Aorta (tissue), 5 donors: ENCODE measurements around the gene PTGES2. TPM values are rescaled to one million over a fixed set of nuclear protein-coding genes. Genes with fewer than 3 reads are reported as not detected.

Source experiments
- ATAC-seq: fragments of 200-7000 bp; cut with Tn5 transposase; one replicate; pipeline ENCODE4 v1.9.1; 2022; ENCODE audit warnings: moderate library complexity; ENCODE audit not compliant: low FRiP score
- DNase-seq, 2 donors: peaks; one replicate each; pipeline ENCODE4 v3.0.0-alpha.2; 2020
- H3K27ac ChIP-seq, 2 donors: one replicate each; pipeline ENCODE4 v1.5.1; 2013; ENCODE audit warnings: low read length in 2 of 2, mild to moderate bottlenecking in 2 of 2, moderate library complexity in 2 of 2, control low read depth in 1 of 2, inconsistent platforms in 1 of 2, low read depth in 1 of 2
- H3K27me3 ChIP-seq, 2 donors: one replicate each; pipeline ENCODE4 v1.6.1; 2013; ENCODE audit warnings: control low read depth in 1 of 2, low read length in 1 of 2, mild to moderate bottlenecking in 1 of 2, moderate library complexity in 1 of 2; ENCODE audit not compliant: insufficient read depth in 2 of 2, control insufficient read depth in 1 of 2
- H3K36me3 ChIP-seq, 2 donors: one replicate each; pipeline ENCODE4 v1.6.1; 2013; ENCODE audit warnings: control low read depth in 1 of 2, low read length in 1 of 2, mild to moderate bottlenecking in 1 of 2; ENCODE audit not compliant: insufficient read depth in 2 of 2, control insufficient read depth in 1 of 2
- H3K4me1 ChIP-seq, 2 donors: one replicate each; pipeline ENCODE4 v1.6.1; 2013; ENCODE audit warnings: low read length in 2 of 2, control low read depth in 1 of 2, mild to moderate bottlenecking in 1 of 2, moderate library complexity in 1 of 2; ENCODE audit not compliant: insufficient read depth in 2 of 2, control insufficient read depth in 1 of 2
- H3K4me3 ChIP-seq, 2 donors: one replicate each; pipeline ENCODE4 v1.5.1; 2013; ENCODE audit warnings: low read length in 2 of 2, control low read depth in 1 of 2, mild to moderate bottlenecking in 1 of 2
- H3K9me3 ChIP-seq: one replicate; pipeline ENCODE4 v1.6.1; 2013; ENCODE audit warnings: mild to moderate bottlenecking, low read length; ENCODE audit not compliant: control insufficient read depth
- WGBS, 2 donors: extraction: QIAGEN DNeasy Blood & Tissue Kit; methylation state at CpG; one replicate each; pipeline ENCODE4 v1.1.7; 2013; 5-methylcytosine and 5-hydroxymethylcytosine counted together
- intact Hi-C, 2 donors: fragments of 100-400 bp; cut with DNase I; formaldehyde crosslinking; loops; one replicate each; pipeline versions ENCODE4 v1.14.2 to v1.15.0; 2022
- long read RNA-seq, 2 donors: library from polyadenylated mRNA; unstranded; transcript quantifications; one replicate each; pipeline ENCODE4 v2.0.0, GENCODE V29; 2020 to 2021
- polyA plus RNA-seq, 2 donors: library from polyadenylated mRNA; stranded (reverse); fragments of 200-250 nt; gene quantifications; one replicate each; pipeline ENCODE4 v1.2.3, GENCODE V29; 2013
- total RNA-seq, 2 donors: library from RNA; stranded (reverse); fragmentation: NEBNext Ultra II Directional; extraction: Animal tissue kit (Norgen Biotek cat#: 25700); gene quantifications; one replicate each; pipeline ENCODE4 v1.2.1, GENCODE V29; 2021
- donor health status: healthy with polysubstance abuse.
- donor health status: Bipolar disorder and iron deficiency.
- donor health status: DM: no; HTN: no; CAD: no.
- donor health status: DM: no; HTN: no; CAD: no.
- donor health status: DM: yes; HTN: yes; CAD: no.

PTGES2 gene
- 10 to 100 TPM; 37.1 to 38.5 TPM for total RNA-seq
- 10 to 100 TPM; 29.9 to 56.2 TPM for polyA plus RNA-seq
- long read RNA-seq, donor 1, transcript PTGES2-202 (7 exons, 2,331 nt), result major isoform, 12 of 26 reads
- long read RNA-seq, donor 1, partial matches to known transcripts, result 5 of 26 reads
- long read RNA-seq, donor 1, other reads (novel, unspliced or antisense), result 8 of 26 reads
- long read RNA-seq, donor 2, transcript PTGES2-202 (7 exons, 2,331 nt), result major isoform, 25 of 52 reads
- long read RNA-seq, donor 2, partial matches to known transcripts, result 9 of 52 reads
- long read RNA-seq, donor 2, other reads (novel, unspliced or antisense), result 16 of 52 reads

DNA sequence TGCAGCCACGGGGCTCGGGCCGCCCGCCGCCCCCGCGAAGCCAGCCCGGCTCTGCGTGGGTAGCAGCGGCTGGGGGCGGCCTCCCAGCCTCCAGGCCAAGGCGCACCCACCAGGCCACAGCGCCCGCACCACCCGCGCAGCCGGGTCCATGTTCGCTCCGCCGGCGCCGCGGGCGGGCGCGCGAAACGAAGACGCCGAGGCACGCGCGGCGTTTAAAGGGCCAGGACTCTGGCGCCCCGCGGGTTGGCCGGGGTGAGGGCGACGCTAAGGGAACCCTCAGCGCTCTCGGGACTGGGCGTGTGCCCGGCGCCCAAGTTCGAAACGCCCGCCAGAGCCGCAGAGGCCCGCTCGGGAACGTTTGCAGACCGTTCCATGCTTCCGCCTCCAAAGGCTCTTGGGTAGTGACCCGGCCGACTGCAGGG lies at the start of gene PTGES2:
PTGES2 (minus strand) TSS at position 162 of the 422 bp plus-strand sequence; CDS start at position 150, 12 bp downstream.
- Histone ChIP-seq H3K36me3 (no peaks in the 10 kb centered on the region), H3K9me3 (no peaks in the 10 kb centered on the region), H3K27ac (peak within 1 kb of the TSS in 1 of 2 donors; percentile 71), H3K27me3 (no peaks in the 10 kb centered on the region), H3K4me1 (no peaks in the 10 kb centered on the region), H3K4me3 (peak within 1 kb of the TSS; percentile 63 to 69)
- ATAC-seq (peak; percentile 94), DNase-seq (peak; percentile 92 to 95)
- WGBS, 2 donors, result 0% methylated on average over 55 to 56 of the region's 56 CpGs
- intact Hi-C loops, result no loop called here

DNA sequence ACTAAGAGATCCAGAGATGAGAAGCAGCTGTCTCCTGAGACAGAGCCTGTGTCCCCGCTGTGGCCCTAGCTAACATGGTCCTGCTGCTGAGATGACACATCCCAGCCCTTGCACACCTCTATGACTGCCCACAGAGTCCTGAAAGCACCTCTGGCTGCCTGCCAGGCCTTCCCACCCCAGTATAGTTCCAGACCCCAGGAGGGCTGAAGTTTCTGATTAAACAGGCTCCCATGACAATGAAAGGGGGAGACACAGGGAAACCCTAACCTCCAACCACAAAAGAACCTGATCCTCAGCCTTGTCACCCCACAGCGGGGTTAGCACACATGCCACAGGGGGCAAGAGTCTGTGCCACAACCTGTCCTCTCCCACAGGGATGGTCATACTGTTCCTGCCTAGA lies 48.2 kb upstream of the PTGES2 start:
- Histone ChIP-seq H3K27me3 (no peaks in the 10 kb centered on the region), H3K4me1 (no peaks in the 10 kb centered on the region), H3K27ac (no peak overlapping the region), H3K9me3 (no peaks in the 10 kb centered on the region), H3K36me3 (peaks cover 0 to 11% of the 10 kb centered on the region in 2 donors), H3K4me3 (no peak overlapping the region)
- WGBS, 2 donors, result 98 to 99% methylated on average over 2 of the region's 2 CpGs
- no peak for DNase-seq
- intact Hi-C loops, result no loop called here
- ATAC-seq, result no peak

DNA sequence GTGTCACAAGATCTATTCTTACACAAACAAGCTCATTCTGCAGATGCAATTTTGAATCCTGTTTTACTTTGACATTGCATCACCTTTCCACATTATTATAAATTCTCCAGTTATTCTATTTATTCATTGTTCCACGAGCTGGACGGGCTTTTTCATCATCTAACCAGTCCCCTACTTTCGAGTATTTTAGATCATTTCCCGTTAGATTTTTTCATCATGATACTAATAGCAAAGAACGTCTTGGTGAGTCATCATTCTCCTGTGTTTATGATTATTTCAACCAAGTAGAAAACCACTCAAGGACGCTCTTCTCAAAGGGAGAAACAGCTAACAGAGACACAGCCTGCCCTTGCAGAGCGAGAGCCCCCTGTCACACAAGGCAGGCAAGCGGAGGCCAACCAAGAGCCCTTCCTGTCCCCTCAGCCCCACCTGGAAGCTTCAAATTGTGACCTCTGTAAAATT lies 47.6 kb upstream of the PTGES2 start:
- Histone ChIP-seq H3K27ac (no peak overlapping the region), H3K4me1 (no peaks in the 10 kb centered on the region), H3K36me3 (peaks cover 0 to 11% of the 10 kb centered on the region in 2 donors), H3K27me3 (no peaks in the 10 kb centered on the region), H3K4me3 (no peak overlapping the region), H3K9me3 (no peaks in the 10 kb centered on the region)
- no peak for ATAC-seq
- WGBS, 2 donors, result 77 to 82% methylated on average over 8 of the region's 8 CpGs
- no peak for DNase-seq
- intact Hi-C loops, result no loop called here

GRCh38 chr9:128174062-128174461 lies 46.5 kb upstream of the PTGES2 start:
- intact Hi-C loops, result no loop called here
- Histone ChIP-seq H3K36me3 (peaks cover 0 to 13% of the 10 kb centered on the region in 2 donors), H3K27ac (no peak overlapping the region), H3K9me3 (no peaks in the 10 kb centered on the region), H3K4me1 (no peaks in the 10 kb centered on the region), H3K4me3 (no peak overlapping the region), H3K27me3 (no peaks in the 10 kb centered on the region)
- DNase-seq, result no peak
- 71 to 88% methylated on average over 4 of the region's 4 CpGs for WGBS, 2 donors
- no peak for ATAC-seq

- Histone ChIP-seq H3K9me3 (no peaks in the 10 kb centered on the region), H3K36me3 (peaks cover 3 to 6% of the 10 kb centered on the region in 2 donors), H3K27me3 (no peaks in the 10 kb centered on the region), H3K4me3 (no peak overlapping the region), H3K27ac (no peak overlapping the region), H3K4me1 (no peaks in the 10 kb centered on the region)
- 93 to 96% methylated on average over 8 of the region's 8 CpGs for WGBS, 2 donors
- ATAC-seq (no peak), DNase-seq (no peak)
- intact Hi-C loops, result no loop called here
These were observed 42.4 kb upstream of the PTGES2 start for GRCh38 chr9:128169925-128170324.

GRCh38 chr9:128169492-128169891 lies 42.0 kb upstream of the PTGES2 start:
- intact Hi-C loops, result no loop called here
- 82 to 90% methylated on average over 8 of the region's 8 CpGs for WGBS, 2 donors
- ATAC-seq, result no peak
- Histone ChIP-seq H3K27ac (no peak overlapping the region), H3K4me1 (no peaks in the 10 kb centered on the region), H3K36me3 (peaks cover 3 to 6% of the 10 kb centered on the region in 2 donors), H3K9me3 (no peaks in the 10 kb centered on the region), H3K4me3 (no peak overlapping the region), H3K27me3 (no peaks in the 10 kb centered on the region)
- DNase-seq, result no peak

GRCh38 chr9:128168731-128169308 lies 41.3 kb upstream of the PTGES2 start:
- DNase-seq (no peak), ATAC-seq (no peak)
- Histone ChIP-seq H3K27me3 (no peaks in the 10 kb centered on the region), H3K9me3 (no peaks in the 10 kb centered on the region), H3K27ac (no peak overlapping the region), H3K4me3 (no peak overlapping the region), H3K36me3 (peaks cover 3 to 6% of the 10 kb centered on the region in 2 donors), H3K4me1 (no peaks in the 10 kb centered on the region)
- 90% methylated on average over 8 of the region's 8 CpGs for WGBS, 2 donors
- intact Hi-C loops, result no loop called here

- ATAC-seq, result no peak
- no peaks in the 10 kb centered on the region for H3K9me3 ChIP-seq
- H3K36me3 ChIP-seq, result peaks cover 3 to 6% of the 10 kb centered on the region in 2 donors
- H3K4me3 ChIP-seq, result no peak overlapping the region
- WGBS, 2 donors, result 93 to 96% methylated on average over 4 of the region's 4 CpGs
- intact Hi-C loops, result no loop called here
- H3K27me3 ChIP-seq, result no peaks in the 10 kb centered on the region
- no peak for DNase-seq
- no peak overlapping the region for H3K27ac ChIP-seq
- H3K4me1 ChIP-seq, result no peaks in the 10 kb centered on the region
These were observed 39.7 kb upstream of the PTGES2 start for GRCh38 chr9:128167209-128167608.

DNA sequence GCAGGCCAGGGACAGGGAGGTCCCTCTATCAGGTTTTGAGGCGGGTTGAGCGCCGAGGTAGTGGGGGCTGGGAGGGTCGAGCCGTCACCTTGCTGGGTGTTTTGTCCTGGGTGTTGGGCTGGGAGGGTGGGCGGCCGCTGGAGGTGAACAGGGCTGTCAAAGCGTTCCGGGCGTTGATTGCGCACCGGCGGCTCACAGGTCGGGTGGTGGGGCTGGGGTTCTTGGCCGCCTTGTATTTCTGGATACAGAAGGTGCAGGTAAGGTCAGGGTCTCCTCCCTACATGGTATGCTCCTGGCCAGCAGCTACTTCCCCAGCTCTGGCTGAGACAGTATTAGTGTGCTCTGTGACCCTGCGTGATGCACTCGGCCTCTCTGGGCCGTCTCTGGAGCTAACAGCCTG lies 38.6 kb upstream of the PTGES2 start:
- ATAC-seq (no peak), DNase-seq (no peak)
- Histone ChIP-seq H3K4me1 (no peaks in the 10 kb centered on the region), H3K9me3 (no peaks in the 10 kb centered on the region), H3K4me3 (no peak overlapping the region), H3K27ac (no peak overlapping the region), H3K27me3 (no peaks in the 10 kb centered on the region), H3K36me3 (peaks cover 3 to 6% of the 10 kb centered on the region in 2 donors)
- intact Hi-C loops, result no loop called here
- WGBS, 2 donors, result 95% methylated on average over 18 of the region's 18 CpGs
